DMS53 treated with DMSO at 0.1 percent for 48 hours (cell line): Measurements from ENCODE around the gene TFB1M.
A peak's percentile ranks its signal among the peaks of the same experiment; 100 is the strongest.

ENCODE experiments used
- DNase-seq: peaks from one replicate; lab custom pipeline; 2025; ENCODE audit not compliant: unreplicated experiment; lab: John Stamatoyannopoulos, UW

The TFB1M gene

DNA sequence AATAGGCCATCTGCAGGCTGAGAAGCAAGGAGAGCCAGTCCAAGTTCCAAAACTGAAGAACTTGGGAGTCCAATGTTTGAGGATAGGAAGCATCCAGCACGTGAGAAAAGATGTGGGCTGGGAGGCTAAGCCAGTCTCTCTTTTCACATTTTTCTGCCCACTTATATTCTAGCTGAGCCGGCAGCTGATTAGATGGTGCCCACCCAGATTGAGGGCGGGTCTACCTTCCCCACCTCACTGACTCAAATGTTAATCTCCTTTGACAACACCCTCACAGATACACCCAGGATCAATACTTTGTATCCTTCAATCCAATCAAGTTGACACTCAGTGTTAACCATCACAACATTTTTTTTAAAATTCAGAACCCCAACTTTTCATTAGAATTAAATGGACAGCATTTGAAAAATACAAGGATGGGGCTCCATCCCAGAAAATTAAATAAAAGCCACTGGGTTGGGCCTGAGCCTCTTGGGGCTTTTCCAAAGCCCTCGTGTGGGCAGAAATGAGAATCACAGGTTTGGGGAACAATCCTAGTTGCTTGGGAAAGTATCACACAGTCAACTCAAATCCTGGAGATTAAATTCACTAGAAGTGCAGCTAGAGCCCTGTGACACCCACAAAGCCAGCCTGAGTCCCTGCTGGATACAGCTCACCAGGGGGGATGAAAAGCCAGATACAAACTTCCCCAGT lies 48.3 kb downstream of the TFB1M start:
- no peak for DNase-seq

DNA sequence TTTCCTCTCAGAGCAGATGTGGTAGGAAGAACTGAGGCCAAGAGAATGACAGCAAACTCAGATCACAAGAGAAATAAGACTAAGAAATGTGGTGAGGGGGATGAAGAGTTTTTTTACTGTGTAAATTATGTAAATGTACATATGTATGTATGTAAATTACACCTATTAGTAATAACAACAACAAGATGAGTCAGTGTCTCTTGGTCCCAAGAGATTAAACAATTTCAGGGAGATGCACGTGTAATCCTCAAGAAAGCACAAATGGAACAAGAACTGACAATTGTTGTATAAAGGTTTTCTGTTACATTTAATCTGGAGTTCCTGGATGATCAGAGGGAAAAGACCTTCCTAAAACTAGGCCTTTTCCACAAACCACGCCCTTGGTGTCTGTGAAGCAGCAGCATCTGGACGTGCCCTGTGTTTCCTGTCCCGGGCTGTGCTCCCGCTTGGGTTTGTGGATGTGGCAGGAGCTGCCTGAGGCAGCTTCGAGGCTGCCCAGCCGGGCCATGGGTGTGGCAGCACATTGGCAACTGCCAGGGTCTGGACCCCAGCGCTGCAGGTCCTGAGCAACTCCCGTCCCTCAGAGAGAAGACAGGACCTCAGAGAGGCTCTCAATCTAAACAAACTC lies 49.5 kb downstream of the TFB1M start:
- DNase-seq, result no peak

DNA sequence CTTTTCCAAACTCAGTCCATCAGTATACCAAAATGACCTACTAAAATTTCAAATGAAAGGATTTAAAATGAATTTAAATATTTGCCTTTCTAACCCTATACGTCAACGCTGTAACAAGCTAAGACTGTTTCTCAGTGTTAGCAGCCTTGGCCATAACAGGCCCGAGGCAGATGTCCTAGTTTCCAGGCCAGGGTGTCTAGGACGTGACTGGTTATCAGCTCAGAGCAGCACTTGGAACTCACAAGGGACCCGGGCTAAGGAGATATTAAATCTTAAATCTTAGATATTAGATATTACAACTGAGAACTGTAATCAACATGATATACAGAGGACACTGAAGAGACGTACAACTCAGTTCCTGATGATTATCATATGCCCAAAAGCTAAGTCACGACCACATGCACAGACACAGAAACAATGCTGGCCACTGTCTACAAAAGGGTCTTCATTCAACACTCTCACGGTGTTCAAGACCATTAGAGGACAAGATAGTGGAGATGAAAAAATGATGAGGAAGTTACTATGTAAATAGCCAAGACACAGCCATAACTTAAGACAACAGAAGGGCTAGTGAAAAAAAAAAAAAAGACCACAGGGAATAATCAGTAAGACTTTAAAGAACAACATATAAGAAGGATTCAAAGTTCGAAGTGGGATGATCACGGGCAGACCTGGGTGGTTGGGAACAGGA lies 50.8 kb downstream of the TFB1M start, which contains the start of gene CLDN20:
CLDN20 (plus strand) TSS at position 641 of the 691 bp plus-strand sequence. CDS start 11,707 bp downstream, outside the sequence.
- DNase-seq, result no peak

DNA sequence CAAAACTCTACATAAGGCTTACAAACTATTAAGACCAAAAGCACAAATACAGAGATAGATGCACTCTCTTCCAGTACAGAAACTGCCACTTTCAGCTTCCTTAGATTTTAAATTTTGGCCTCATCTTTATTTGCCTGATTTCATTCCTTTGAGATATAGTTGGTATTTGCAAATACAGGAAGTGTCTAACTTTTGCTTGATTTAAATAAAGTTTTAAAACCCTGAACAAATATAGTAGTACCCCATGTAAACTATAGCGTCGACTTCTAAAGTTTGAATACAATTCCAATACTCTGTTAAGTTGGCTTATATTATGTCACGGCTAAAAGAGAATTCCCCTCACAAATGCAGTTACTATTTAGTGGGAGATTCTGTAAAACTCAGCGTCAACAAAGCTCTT lies 51.6 kb downstream of the TFB1M start:
- DNase-seq, result no peak

DNA sequence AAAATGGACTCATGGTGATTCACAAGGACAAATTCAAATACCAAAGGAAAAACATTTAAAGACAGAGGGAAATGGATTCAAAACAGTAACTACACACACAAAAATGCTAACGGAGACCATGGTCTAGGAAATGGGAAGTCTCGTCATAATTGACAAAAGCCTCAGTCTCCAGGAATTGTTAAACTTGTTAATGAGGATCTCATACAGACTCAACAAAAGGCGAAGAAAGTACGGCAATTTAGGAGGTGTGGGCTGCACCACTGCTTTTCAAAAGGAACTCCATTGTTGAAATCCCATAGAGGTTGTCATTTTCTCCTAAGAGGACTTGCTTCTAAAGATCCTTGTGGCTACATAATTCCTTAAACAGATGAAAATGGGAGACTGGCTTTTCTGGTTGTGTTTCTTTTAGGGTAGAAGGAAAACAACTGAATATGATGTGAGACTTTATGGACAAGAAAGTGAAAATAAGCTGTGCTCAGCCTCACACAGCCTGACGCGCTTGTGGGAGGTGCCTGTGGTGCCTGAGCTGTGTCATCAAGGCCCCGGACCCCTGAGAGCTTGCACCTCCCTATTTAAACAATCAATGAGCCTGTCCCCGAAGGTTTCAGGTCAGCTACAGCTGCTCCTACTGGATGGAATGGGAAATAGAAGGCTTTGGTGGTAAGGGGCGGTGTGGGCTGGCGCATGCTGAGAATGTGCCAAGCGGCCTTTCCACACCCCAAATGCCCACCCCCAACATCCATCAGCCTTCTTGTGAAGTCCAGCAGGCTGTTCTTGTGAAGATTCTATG lies 53.0 kb downstream of the TFB1M start:
- DNase-seq, result no peak

DNA sequence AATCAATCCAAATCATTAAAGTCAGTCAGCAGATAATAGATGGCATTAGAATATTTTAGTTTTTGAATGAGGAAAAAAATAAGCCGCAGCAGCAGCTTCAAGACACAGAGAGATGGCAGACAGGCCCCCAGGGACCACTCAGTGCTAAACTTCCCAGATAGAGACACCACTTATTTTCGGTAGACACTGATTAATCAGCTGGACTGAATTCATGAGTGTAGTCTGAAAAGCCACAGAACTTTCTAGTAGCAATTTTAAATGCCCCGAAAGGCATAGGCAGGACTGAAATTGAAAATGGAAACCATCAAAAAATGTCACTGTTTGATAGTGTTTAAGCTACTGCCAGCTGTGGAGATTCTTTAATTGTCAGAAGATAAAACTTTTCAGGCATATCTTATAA lies 53.6 kb downstream of the TFB1M start:
- no peak for DNase-seq

DNA sequence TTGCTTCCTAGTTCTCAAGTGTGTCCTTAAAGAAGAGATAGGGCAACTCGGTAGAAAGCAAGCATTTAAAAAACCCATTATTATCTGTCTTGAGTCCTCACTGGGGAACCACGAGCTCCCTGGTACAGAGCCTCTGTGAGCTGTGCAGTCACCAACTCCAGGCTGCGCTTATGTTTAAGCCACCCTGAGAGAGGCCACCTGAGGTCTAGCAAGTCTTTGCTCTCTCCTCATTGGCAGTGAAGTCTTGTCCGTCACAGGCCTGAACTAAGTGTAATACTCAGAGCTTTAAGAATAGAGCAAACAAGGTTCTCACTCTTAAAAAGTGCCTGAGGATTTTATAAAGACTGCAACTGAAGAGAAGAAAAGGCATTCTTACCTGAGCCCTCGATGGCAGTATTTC lies 54.4 kb downstream of the TFB1M start:
- no peak for DNase-seq

DNA sequence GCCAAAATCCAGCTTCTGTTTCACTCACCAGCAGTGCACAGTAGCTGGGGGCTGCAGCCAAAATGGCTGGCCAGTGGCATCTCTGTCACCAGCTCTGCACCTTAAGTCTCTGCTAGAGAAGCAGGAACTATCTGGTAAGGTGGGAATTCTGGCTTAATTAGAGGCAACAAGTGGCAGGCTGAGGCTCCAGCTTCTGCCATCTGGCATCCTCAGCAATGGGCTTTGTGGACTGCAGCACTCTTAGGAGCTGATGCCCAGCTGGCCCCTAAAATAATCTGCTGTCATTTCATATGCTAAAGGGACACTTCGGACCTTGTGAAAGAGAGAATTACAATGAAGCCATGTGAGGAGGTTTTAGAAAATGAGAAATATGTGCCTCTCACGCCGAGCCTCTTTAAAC lies 55.1 kb downstream of the TFB1M start:
- no peak for DNase-seq

DNA sequence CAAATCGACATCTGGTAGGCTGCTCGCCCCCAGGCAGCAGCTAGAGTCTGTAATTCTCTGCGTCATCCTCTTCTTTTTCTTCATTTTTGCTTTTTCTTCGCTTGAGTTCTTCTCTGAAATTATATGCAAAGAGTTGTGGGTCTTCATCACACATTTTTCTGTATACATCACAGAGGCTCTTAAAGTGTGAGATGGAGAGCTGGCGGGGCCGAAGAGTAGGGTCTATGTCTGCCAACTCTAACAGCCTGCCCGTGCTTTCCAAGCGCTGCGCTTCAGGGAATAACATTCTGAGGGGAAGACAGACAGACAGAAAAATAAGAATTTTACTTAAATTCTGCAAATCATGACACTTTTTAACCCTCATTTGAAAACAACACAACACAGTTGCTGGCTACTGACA lies 56.5 kb downstream of the TFB1M start:
- no peak for DNase-seq

DNA sequence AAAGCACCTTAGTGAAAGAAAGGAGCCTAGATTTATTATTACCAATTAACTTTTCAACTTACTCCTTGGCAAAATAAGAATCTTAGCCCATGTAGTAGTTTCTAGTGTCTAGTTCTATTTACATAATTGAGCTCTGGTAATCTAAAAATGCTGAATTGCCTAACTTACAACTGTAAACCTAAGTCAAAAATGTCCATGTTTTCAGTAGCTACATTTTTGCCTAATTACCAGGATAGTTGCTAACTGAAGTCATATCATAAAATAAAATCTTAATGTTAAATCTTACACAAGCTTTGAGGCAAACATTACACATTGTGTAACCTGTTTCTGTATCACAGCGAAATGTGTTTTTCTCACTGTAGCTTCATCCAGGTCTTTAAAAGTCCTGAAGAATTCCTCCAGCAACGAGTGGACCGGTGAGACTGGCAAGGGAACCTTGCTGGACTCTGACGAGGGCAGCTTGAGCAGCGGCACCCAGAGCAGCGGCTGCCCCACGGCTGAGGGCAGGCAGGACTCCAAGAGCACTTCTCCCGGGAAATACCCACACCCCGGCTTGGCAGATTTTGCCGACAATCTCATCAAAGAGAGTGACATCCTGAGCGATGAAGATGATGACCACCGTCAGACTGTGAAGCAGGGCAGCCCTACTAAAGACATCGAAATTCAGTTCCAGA lies 58.0 kb downstream of the TFB1M start:
- no peak for DNase-seq

DNA sequence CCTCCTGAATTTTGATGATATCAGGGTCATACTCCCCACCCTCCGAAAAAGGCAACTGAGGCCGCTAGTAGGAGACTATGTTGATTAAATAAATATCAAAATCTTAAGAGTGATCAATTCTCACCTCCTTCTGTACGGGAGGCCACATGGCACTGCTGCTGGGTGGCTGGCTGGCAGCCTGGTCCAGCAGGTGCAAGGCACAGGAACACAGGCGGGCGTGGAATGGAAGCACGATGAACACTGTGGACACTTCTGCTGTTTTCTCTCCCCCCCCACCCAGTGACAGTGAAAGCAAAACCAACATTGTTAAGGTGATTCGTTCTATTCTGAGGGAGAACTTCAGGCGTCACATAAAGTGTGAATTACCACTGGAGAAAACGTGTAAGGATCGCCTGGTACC lies 60.1 kb downstream of the TFB1M start:
- no peak for DNase-seq

DNA sequence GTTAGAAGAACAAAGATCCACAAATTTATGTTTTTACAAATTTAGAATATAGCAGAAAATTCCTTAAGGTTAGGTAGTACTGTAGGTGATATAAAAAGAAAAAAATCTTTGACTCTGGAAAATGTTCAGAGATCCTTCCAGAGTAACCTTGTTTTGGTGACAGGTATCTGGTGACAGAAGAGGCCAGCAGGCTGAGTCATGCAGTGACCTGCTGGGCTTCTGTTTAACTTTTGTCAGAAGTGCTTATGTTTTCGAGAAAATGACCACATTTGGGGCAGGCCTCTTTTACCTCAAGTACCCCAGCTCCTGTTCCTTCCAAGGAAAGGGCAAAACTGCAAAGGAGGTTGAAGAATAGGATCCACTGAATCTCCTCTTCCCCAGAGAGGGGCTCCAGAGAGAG lies 60.9 kb downstream of the TFB1M start:
- DNase-seq, result peak; percentile 8

DNA sequence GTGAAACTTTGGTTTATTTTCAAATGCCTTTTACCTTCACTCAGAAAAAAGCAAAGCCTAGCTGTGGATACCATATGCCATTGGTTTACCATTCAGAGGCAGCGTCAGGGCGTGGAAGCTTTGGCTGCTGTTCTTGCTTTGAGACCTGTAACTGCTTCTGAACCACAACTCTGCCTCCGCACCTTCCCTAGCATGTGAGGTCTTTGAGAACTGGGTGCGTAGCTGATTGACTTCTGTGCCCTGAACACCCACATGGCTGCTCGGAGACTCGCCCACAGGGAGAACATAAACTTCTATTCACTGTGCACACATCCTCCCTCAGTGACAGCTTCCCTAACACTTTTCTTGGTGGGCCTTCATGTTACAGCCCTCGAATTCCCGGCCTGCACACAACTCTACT lies 61.7 kb downstream of the TFB1M start:
- no peak for DNase-seq

DNA sequence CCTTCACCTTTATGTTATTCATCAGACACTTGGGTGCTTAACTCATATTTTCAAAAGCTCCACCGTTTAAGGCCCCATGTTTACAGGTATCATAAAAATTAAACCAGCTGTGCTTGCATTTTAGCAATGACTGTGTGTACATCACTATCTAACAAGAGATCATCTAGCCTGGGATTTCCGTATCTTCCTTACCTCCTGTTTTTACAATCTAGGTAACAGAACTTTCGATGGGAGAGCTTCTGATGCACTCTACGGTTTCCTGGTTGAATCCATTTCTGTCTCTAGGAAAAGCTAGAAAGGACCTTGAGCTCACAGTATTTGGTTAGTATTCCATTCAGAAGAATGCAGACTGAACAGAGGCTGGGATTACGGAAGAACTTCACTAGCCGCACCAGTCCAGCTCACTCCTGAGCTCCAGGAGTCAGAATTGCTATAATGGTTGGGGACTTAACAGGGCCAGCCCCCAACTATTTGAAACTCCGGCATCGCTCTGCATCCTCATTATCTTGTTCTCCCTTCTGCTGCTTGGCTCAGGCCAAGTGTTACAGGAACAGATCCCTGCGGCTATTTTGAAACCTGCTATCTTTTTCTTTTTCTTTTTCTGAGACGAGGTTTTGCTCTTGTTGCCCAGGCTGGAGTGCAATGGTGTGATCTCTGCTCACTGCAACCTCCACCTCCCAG lies 63.4 kb downstream of the TFB1M start:
- DNase-seq, result no peak

DNA sequence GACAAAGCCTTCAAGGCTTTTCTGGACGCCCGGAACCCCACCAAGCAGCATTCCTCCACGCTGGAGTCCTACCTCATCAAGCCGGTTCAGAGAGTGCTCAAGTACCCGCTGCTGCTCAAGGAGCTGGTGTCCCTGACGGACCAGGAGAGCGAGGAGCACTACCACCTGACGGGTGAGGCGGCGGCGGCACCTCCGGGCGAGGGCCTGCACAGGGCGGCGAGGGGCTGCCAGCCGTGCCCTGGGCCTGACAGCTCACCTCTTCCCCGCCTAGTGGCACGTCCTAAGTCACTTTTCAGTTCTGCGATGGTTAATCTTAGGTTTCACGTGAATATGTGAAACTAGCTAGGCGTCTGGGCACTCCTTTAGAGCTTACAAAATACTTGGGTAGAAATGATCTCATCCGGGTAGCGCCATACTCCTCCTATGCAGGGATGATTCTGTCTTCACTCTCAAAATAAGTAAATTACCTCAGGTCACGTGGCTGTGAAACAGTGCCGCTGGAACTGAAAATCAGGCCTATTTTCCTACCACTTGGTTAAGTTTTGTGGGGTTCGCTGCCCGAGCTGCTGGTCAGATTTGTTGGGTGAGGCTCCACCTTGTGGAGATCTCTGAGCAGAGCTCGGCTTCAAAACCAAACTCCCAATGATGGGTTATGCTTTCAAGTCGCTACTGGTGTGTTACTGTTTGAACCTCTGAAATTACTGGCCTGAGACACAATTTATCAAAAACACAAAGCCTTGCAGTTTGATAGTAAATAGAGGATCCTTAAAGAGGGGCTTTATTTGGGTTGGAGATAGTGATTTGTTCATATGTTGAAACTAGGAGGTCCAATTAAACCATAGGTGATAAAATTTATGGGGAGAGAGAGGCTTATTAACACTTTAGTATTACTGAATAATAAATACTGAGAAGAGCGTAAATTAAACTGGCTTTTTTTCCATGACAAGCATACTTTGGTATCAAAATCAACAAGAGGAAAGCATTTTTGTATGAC lies 66.0 kb downstream of the TFB1M start:
- no peak for DNase-seq

DNA sequence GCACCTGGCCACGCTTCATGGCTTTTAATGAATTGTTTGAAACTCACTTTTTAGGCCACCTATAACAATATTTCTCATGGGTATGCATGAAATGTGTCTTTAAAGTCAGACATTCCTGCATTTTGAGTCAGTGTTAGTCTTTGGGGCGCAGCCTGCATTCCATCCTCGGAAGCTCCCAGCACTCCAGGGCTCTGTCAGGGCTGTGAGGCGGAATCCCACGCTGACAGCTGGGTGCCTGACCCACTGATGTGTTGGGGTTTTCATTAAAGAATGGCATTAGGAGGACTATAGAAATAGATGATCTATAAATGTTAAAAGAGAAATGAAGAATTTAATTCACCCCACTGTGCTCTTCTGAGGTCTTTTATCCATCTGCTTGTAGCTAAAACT lies 66.7 kb downstream of the TFB1M start:
- no peak for DNase-seq

DNA sequence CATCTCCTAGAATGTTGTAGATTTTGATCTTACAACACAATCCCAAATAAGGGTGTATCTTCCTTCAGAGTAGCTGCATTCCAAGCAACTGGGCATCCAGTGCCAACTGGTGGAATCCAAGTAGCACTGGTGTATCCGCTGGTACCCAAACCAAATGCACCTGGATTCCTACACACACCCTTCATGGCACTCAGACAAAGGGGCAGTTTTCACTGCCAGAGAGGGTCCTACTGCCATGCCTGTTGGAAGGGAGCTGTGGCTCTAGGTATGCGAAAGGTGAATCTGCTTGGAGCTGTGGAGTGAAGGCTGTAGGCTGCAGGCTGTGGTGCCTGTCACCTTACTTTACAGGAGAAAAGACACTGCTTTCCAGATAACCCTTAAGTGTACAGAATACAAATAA lies 67.5 kb downstream of the TFB1M start:
- no peak for DNase-seq

DNA sequence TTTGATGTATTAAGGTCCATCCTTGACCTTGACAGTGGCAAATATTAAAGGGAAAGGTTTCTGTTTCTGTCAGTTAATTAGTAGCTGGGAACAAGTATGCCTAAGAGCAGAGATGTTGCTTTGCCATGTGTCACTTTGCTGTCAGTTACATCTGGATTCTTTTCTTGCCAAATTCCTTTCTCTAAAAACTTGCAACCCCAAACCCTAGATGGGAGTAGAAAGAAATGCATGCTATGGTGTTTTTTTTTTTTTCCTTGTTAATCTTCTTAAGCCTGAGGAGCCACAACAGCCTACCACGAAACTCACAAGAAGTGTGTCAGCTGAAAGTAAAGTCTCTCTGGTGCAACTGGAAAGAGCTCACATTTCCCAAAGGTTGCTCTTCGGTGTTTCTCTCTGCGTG lies 68.5 kb downstream of the TFB1M start:
- no peak for DNase-seq

DNA sequence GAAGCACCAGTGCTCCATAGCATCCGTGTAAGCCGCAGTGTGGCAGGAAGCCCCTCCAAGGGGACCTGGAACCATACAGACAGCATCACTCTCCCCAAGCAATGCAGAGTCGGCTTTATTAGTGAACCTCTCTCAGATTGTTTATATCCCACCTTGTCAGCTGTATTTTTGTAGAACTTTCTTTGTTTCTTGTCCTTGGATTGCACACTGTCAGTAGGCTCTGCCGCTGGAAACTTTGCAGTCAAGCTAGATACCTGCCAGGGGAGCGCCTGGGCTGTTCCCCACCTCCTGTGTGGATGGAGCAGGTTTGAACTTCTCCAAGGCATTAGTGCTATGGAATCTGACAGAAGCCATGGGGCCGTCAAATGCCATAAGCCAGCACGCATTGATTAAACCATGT lies 69.1 kb downstream of the TFB1M start:
- no peak for DNase-seq
